ENCODE measurements around the gene DAAM1.

- no peak for TF ChIP-seq POLR2A (IDR thresholded peaks at IDR 0.05)
- no peak for TF ChIP-seq CTCF (IDR thresholded peaks at IDR 0.05)
Measured at GRCh38 chr14:59301354-59301753, 112.9 kb downstream of the DAAM1 start.

Data from uterus (tissue), 2 donors.